Ascending aorta (tissue), 2 donors: Measurements from ENCODE around the gene EXOC4. TPM values are rescaled to one million over a fixed set of nuclear protein-coding genes. Genes with fewer than 3 reads are reported as not detected.

ENCODE experiments used
- DNase-seq, 2 donors: peaks; one replicate each; pipeline ENCODE4 v3.0.0-alpha.2; 2019; ENCODE audit warnings: low spot score in 2 of 2
- H3K27ac ChIP-seq, 2 donors: fragments of 200-600 bp; sonication (generic); one replicate each; pipeline ENCODE4 v1.5.1; 2016 to 2017; ENCODE audit warnings: mild to moderate bottlenecking in 1 of 2
- H3K27me3 ChIP-seq: fragments of 200-600 bp; sonication (generic); one replicate; pipeline ENCODE4 v1.5.1; 2017
- H3K36me3 ChIP-seq, 2 donors: fragments of 200-600 bp; sonication (generic); one replicate each; pipeline ENCODE4 v1.5.1; 2016
- H3K4me1 ChIP-seq, 2 donors: fragments of 200-600 bp; sonication (generic); one replicate each; pipeline ENCODE4 v1.5.1; 2016 to 2017; ENCODE audit warnings: mild to moderate bottlenecking in 1 of 2
- H3K4me3 ChIP-seq, 2 donors: fragments of 200-600 bp; sonication (generic); one replicate each; pipeline ENCODE4 v1.5.1; 2016 to 2017; ENCODE audit warnings: mild to moderate bottlenecking in 1 of 2
- H3K9me3 ChIP-seq, 2 donors: fragments of 200-600 bp; sonication (generic); one replicate each; pipeline ENCODE4 v1.5.1; 2016
- intact Hi-C: fragments of 100-400 bp; cut with DNase I; formaldehyde crosslinking; loops from one replicate; pipeline ENCODE4 v1.15.1; 2023
- total RNA-seq: library from RNA; depleted of rRNA; stranded (reverse); fragments of >200 nt; gene quantifications from one replicate; pipeline ENCODE4 v1.1.0, GENCODE V29; 2016
- TF ChIP-seq, protein P1 (sequence below), 3 experiments: fragments of 200-600 bp in 2 of 3; fragments of 450-650 bp in 1 of 3; sonication (generic) in 2 of 3; IDR thresholded peaks; one replicate each; pipeline ENCODE4 v1.5.1; 2016 to 2019; ENCODE audit warnings: antibody characterized with exemption in 3 of 3, mild to moderate bottlenecking in 1 of 3, moderate library complexity in 1 of 3

The EXOC4 gene
- total RNA-seq, 1 donor from 2014 or later: 27.1 TPM

DNA sequence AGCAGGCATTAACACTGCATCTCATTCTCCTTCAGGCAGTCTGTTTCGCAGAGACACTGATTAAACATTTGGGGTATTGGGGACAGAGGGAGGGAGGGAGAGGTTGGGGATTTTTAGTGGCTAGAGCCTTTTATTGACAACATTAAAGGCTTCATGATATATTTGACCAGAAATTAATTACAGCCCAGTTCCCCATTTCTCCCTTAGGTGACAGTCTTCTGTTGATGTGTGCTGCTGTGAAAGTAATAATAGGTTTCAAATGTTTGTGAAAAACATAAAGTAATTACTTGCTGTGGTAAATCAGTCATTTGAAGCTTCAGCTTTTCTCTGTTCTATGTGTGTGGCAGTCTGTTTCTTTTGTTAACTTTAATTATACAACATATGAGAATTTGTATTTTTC is 769.0 kb downstream of the EXOC4 start:
- intact Hi-C loops: no loop called here
- TF ChIP-seq, protein P1, sequence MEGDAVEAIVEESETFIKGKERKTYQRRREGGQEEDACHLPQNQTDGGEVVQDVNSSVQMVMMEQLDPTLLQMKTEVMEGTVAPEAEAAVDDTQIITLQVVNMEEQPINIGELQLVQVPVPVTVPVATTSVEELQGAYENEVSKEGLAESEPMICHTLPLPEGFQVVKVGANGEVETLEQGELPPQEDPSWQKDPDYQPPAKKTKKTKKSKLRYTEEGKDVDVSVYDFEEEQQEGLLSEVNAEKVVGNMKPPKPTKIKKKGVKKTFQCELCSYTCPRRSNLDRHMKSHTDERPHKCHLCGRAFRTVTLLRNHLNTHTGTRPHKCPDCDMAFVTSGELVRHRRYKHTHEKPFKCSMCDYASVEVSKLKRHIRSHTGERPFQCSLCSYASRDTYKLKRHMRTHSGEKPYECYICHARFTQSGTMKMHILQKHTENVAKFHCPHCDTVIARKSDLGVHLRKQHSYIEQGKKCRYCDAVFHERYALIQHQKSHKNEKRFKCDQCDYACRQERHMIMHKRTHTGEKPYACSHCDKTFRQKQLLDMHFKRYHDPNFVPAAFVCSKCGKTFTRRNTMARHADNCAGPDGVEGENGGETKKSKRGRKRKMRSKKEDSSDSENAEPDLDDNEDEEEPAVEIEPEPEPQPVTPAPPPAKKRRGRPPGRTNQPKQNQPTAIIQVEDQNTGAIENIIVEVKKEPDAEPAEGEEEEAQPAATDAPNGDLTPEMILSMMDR (IDR thresholded peaks at IDR 0.05): no peak
- Histone ChIP-seq H3K9me3 (no peaks in the 10 kb centered on the region), H3K4me3 (no peak overlapping the region), H3K36me3 (no peaks in the 10 kb centered on the region), H3K27ac (no peak overlapping the region), H3K27me3 (no peaks in the 10 kb centered on the region), H3K4me1 (no peaks in the 10 kb centered on the region)
- no peak for DNase-seq

DNA sequence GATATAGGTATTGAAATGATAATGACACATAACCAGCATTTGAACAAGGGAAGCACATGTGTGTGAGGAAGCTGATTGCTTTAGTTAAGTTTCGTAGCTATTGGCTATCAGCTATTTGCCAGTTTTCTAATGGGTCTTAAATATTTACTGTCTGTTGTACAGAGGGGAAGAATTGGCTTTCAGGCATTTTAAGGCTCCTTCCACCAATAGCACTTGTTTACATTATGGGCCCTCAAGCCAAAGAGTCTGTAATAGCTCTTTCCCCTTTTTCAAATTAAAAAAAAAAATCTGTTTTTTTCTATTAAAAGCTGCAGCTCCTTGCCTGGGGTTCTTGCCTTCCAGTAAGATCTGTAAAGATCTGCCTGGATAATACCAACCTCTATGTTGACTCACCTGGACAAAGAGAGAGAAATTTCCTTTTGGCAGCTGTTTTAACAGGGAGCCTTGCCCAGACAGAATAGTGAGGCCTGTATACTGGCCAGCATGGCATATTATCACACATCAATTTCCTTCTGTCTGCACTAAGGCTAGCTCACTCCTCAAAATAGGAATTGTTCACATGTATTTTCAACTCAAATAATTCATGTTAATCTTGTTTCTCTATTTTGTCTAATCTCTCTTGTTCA is 769.5 kb downstream of the EXOC4 start:
- Histone ChIP-seq H3K27me3 (no peaks in the 10 kb centered on the region), H3K27ac (no peak overlapping the region), H3K9me3 (no peaks in the 10 kb centered on the region), H3K4me3 (no peak overlapping the region), H3K4me1 (no peaks in the 10 kb centered on the region), H3K36me3 (no peaks in the 10 kb centered on the region)
- intact Hi-C loops: no loop called here
- no peak for DNase-seq
- TF ChIP-seq, protein P1 (IDR thresholded peaks at IDR 0.05): no peak

DNA sequence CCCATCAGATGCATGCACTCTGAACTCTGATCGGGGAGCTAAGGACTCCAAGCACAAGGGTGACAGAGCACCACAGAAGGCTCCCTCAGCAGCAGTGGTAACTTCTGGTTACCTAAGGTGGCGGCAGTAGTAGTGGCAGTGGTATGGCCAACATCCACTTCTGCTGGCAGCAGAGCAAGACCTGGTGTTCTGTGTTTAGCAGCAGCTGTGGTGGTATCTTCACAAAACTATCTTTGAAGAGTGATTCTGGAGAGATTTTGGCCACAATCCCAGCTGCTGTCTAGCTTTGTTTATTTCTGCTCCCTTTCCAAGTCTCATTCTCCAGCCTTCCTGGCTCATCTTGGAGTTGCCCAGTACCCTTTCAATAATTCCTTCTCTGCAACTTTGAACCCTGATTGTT is 771.9 kb downstream of the EXOC4 start:
- Histone ChIP-seq H3K36me3 (no peaks in the 10 kb centered on the region), H3K4me1 (no peaks in the 10 kb centered on the region), H3K27me3 (no peaks in the 10 kb centered on the region), H3K9me3 (no peaks in the 10 kb centered on the region), H3K27ac (no peak overlapping the region), H3K4me3 (no peak overlapping the region)
- TF ChIP-seq, protein P1 (IDR thresholded peaks at IDR 0.05): no peak
- DNase-seq: no peak
- intact Hi-C loops: no loop called here

DNA sequence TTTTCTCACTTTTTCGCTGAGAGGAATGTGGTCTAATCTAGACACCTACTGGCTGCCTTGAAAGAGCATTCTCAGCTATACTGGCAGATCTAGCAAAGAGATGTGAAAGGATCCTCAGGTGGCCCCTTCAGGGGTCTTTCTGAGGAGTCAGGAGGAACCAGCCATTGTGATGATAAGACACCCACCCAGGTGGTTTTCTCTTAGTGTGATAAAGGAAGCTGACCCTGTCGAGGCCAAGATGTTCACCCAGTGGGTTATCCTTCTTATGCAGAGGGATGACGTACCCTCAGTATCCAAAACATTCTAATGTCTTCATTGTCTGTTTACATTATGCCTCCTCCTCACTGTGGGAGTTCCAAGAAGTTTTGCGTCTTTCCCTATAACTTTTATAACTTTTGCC is 776.0 kb downstream of the EXOC4 start:
- Histone ChIP-seq H3K9me3 (no peaks in the 10 kb centered on the region), H3K4me3 (no peak overlapping the region), H3K27me3 (no peaks in the 10 kb centered on the region), H3K27ac (no peak overlapping the region), H3K4me1 (no peaks in the 10 kb centered on the region), H3K36me3 (no peaks in the 10 kb centered on the region)
- no peak for DNase-seq
- intact Hi-C loops: no loop called here
- TF ChIP-seq, protein P1 (IDR thresholded peaks at IDR 0.05): no peak

DNA sequence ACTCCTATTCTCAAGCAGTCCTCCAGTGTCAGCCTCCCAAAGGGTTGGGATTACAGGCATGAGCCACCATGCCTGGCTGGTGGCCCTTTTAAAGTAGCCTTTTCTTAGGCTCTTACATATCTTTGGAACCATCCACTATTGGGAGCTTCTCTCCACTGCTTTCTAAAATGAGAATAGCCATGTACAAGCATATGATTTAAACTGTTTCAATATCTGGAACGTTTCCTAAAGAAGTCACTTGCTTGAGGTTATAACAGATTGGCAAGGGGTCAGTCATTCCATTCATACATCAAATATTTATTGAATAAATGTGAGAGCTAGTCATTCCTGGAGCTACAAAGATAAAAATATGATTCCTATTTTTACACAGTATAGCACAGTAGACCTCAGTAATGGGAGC is 776.9 kb downstream of the EXOC4 start:
- intact Hi-C loops: no loop called here
- TF ChIP-seq, protein P1 (IDR thresholded peaks at IDR 0.05): no peak
- H3K27me3 ChIP-seq: no peaks in the 10 kb centered on the region
- H3K27ac ChIP-seq: no peak overlapping the region
- H3K4me1 ChIP-seq: no peaks in the 10 kb centered on the region
- DNase-seq: no peak
- H3K4me3 ChIP-seq: no peak overlapping the region
- H3K9me3 ChIP-seq: no peaks in the 10 kb centered on the region
- no peaks in the 10 kb centered on the region for H3K36me3 ChIP-seq

DNA sequence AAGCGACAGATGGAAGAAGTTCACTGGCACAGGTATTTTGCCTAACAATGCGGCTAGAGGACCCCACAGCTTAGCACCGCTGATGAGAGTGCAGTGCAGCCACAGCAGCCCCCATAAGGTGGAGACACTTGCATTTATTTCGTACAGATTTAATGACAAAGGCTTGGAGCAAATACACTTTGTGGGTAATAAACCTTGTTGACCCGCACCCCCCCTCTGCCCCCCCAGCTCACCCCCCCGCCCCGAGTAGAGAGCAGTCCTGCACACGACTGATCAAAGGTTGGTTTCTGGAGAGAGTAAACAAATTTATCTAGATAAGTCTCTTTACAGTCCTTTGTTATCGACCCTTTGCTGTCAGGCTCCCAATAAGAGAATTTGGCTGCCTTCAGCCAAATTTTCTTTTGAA is 777.6 kb downstream of the EXOC4 start:
- Histone ChIP-seq H3K36me3 (no peaks in the 10 kb centered on the region), H3K4me3 (no peak overlapping the region), H3K27ac (no peak overlapping the region), H3K9me3 (no peaks in the 10 kb centered on the region), H3K27me3 (no peaks in the 10 kb centered on the region), H3K4me1 (no peaks in the 10 kb centered on the region)
- intact Hi-C loops: no loop called here
- TF ChIP-seq, protein P1 (IDR thresholded peaks at IDR 0.05): no peak
- no peak for DNase-seq
